GM19463 (cell line): Measurements from ENCODE around the gene DENND2D.

ENCODE experiments used
- ATAC-seq: cut with Tn5 transposase; IDR thresholded peaks from one replicate; pipeline ENCODE4 v1.9.1; 2021; ENCODE audit warnings: mild to moderate bottlenecking, moderate library complexity; ENCODE audit not compliant: unreplicated experiment

The DENND2D gene

GRCh38 chr1:111204201-111204982 is 3.9 kb upstream of the DENND2D start:
- peak; percentile 74 for ATAC-seq

DNA sequence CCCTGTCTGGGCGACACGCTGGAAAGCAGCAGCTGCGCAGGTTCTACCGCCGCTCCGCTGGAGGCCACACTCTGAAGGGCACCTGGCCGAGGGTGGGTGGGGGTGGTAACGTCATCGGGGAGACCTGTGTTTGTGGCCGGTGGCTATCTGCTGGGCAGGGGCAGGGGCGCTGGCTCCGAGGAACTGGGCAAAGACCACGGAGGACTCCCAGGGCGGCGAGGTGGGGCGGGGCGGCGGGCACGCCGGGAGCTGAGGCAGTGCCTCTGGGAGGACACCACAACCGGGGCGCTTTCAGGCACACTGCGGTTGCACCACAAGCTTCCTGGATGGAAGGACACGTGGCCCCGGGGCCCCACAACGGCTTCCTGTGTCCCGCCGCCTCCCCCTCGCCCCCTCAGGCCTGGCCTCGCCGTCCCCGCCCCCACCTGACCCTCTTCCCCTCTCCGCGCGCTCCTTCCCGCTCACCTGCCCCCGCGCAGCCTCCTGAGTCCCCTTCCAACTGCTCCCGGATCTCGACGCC is 3.3 kb upstream of the DENND2D start:
- ATAC-seq: peak; percentile 47

DNA sequence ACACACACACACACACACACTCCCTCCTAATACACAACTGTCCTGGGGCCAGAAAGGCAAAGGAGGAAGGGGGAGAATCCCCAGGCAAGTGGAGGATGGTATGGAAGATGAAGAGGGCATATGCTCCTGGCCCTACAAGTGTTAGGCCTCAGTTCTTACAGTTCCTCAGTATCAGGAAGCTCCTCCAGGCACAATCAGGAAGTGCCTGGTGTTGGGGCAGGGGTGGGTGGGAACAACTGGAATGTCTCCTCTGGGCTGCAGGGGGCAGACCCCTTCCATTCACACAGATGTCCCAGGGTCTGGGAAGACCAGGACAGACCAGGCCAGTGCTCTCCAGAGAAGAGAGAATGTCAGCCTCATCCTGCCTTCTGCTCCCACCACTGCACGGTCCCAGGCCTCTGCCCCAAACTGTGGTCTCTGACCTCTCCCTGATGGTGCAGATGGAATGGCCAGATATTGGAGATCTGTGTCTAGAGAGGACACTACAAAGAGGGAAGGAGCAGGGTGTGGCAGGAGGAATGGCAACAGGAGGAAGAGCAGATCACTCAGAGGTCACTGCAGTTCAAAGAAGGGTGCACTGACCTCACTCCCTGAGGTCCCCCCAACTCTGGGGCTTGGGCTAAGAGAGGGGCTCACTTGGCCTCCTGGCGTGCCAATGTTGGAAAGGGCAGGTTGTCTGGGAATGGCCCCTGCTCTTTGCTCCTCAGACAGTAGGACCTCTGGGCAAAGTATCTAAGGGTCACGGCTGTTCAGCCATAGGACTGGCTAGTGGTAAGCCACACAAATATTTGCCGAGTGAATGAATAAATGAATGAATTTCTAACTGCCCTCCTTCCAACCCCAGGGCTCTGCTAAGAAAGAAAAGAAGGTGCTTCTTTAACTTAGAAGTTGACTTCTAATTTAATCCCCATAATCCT is 2.5 kb upstream of the DENND2D start:
- no peak for ATAC-seq

DNA sequence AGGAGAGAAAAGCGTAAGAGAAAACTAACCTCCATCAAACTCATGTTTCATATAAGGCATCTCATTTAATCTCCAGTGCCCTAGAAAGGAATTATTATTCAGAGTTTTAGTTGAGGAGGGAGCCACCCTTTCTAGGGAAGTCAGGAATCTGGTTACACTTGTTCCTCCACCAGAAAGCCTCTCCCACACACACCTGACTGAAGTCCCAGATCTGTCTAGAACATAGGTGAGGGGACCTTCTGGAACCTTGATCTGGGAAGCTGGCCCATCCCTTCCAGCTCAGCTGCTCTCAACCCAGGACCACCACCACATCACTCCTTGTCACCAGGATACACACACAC is 1.9 kb upstream of the DENND2D start:
- ATAC-seq: no peak

- no peak for ATAC-seq
These were observed 1.0 kb upstream of the DENND2D start for GRCh38 chr1:111201275-111202090.

DNA sequence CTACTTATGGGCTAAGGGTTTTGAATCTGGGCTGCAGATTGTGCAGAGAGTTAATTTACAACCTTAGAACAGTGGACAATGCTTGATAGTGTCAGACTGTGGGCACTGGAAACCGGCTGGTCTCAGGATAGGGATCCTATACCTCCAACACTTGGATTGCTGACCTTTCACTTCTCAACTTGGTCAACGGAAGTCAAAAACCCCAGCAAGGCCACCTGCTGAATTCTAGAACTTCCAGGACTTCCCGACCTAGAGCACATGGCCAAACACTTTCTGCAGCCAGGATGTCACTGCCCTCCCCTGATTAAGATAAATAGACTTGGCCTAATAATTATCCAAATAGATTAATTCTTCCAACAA is 336 bp upstream of the DENND2D start:
- no peak for ATAC-seq

GRCh38 chr1:111199329-111199728 is 1.1 kb downstream of the DENND2D start:
- ATAC-seq: no peak

GRCh38 chr1:111198836-111199235 is 1.6 kb downstream of the DENND2D start:
- no peak for ATAC-seq

GRCh38 chr1:111197598-111198284 is 2.7 kb downstream of the DENND2D start:
- ATAC-seq: no peak

DNA sequence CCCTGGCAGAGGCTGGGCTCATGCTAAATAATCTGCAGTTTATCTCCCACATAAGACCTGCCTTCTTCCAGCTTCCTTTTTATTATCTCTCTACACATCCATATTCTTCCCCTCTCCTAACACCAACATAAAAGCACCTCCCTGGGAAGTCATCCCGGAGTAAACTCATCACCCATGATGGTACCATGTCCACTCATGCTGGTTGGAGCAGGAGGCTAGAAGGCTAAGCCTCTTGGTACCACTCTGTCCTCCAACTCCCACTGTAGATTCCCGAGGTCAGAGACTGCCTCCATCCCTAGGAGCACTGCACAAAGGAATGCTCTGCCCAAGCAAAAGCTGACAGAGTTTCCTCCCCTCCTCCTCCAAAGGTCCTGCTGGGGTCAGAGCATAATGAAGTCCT is 4.2 kb downstream of the DENND2D start:
- ATAC-seq: no peak

DNA sequence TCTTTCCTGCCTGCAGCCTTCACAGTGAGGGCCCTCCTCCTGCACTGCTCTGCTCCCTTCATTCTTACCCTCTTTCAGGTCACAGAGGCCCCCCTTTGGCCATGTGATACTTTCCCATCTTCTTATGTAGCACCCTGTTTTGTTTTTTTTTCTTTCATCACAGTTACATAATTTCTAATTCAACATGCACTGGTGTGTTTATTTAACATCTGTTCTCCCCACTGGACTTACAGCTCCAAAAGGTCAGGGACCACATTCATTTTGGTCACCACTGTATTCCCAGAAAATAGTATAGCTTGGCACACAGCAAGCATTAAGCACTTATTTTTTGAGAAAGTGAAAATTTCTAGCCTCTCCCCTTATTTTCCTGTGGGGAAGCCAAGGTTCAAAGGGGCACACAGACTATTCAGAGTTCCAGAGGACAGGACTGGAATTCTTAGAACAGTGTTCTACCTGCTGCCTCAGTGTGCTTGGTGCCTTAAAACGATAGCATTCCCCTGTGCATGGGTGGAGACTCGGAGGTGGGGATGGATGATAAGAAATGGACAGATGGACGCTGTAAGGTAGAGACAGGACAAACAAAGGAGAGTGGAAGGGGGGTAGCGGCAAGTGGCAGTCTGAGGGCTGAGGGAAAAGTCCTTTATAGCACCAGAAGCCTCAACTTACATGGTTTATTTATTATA is 5.3 kb downstream of the DENND2D start:
- no peak for ATAC-seq

DNA sequence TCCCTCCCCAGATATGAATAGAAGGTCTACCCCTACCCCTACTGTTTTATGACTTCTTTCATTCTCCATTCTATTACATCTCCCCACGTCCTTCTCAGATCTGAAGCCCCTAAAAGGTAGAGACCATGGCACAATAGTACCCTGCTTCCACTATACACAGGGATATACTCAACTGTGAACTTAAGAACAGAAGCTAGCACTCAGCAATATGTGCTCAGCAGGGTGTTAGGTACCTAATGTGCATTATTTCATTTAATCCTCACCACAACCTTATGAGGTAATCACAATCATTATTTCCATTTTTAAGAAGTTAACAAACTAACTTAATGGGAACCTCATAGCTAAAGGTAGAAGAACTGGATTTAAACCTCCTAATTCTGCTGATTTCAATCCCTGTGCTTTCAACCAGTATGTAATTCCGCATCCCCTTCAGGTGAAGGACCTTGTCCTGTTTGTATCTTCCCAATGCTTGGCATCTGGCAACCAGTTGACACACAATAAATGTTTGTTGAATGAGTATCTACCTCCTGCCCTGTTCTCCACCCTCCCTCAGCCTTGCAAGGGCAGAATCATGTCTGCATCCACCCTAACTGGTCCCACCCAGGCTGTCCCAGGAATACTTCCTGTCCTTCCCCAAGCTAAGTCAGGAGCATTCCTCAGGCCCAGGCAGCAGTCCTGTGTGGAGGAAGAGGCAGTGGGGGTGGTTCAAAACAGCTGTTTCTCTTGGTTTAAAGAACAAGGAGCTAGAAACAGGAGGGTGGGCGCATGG is 6.5 kb downstream of the DENND2D start:
- ATAC-seq: no peak

DNA sequence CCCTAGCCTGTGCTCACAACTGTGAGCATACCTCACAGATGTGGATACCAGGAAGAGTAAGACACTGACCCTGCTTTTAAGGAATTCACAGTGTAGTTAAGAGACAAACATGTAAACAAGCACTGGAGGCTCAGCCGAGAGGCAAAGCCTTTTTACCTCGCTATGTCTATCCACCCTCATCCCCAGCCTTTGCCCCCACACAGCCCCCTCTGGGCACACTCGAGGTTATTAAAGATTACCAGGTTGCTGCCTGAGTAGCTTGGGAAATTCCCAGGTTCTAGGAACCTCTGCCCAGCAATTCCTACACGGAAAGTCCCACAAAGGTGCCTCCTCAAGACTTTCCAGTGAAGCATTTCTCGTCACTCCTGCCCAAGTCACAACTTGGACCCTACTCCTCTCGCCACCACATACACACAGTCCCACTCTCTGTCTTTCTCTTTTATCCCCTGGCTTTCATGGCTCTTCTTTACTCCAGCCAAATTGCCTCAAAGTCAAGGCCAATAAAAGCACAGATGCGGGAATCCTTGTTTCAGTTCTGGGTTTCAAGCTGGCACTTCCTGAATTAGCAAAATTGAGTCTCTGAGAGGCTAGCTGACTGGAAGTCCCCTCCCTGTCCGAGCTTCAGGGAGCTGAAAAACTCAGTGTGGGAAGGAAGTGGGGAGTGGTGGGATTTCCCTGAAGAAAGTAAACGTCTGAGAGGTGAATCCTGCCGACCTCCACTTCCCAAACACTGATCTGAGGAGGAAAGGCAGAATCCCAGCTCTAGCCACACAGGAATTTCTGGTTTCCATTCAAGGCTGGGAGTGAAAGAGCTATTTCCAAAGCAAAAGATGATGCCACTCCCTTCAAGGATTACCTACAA is 7.6 kb downstream of the DENND2D start:
- peak; percentile 53 for ATAC-seq

GRCh38 chr1:111192074-111192473 is 8.4 kb downstream of the DENND2D start:
- ATAC-seq: no peak

GRCh38 chr1:111191496-111191895 is 8.9 kb downstream of the DENND2D start:
- no peak for ATAC-seq

- no peak for ATAC-seq
These were observed 9.5 kb downstream of the DENND2D start for GRCh38 chr1:111190931-111191451.

GRCh38 chr1:111184663-111185062 is 15.8 kb downstream of the DENND2D start:
- no peak for ATAC-seq
